GM21367 (cell line): ENCODE results near the gene M6PR.
"Not testable (repeated sequence)": the region's sequence is repeated elsewhere in the genome, so short reads cannot be mapped to it uniquely, and the experiment has no call there.

Source experiments
- ATAC-seq: cut with Tn5 transposase; IDR thresholded peaks from one replicate; pipeline ENCODE4 v1.9.1; 2021; ENCODE audit not compliant: unreplicated experiment

M6PR gene

DNA sequence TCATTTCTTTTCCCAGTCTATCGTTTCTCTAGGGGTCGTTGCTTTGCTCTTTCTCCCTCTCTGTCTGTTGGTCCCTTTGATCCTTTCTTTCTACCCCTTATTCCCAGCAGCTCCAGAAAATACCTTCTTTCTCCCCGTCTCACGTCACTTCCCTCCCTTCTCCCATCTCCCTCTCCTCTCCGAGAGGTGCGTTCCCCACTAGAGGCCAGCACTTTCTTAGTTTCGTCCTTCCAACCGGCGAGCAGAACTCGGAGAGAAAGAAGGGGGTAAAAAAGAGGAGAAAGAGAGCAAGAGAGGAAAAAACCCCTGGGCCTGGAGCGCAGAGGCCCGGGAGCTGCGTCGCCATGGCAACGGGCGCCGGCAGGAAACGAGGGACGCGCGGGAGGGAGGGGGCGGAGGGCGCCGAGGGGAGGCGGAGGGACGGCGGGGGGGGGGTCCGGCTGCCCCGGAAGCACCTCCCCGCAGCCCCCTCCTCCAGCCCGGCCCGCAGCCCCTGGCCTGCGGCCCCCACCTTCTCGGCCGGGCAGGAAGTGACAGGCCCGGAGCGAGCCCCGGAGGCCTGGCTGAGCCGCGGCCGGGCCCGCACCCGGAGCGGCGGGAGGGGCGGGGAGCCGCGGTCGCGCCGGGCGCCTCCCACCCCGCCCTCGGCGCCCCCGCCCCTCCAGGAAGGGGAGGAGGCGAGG lies 35.3 kb downstream of the M6PR start, which contains the start of gene PHC1:
PHC1 (plus strand) TSS at position 477 of the 683 bp plus-strand sequence. CDS start 3,169 bp downstream, outside the sequence.
- ATAC-seq, result peak; percentile 44

- ATAC-seq, result no peak
These were observed 35.8 kb downstream of the M6PR start for GRCh38 chr12:8913702-8914032.

GRCh38 chr12:8912914-8913313 lies 36.5 kb downstream of the M6PR start:
- ATAC-seq, result no peak

- ATAC-seq, result no peak
These were observed 37.7 kb downstream of the M6PR start for GRCh38 chr12:8911606-8912268.

- no peak for ATAC-seq
These were observed 39.7 kb downstream of the M6PR start for GRCh38 chr12:8909752-8910151.

DNA sequence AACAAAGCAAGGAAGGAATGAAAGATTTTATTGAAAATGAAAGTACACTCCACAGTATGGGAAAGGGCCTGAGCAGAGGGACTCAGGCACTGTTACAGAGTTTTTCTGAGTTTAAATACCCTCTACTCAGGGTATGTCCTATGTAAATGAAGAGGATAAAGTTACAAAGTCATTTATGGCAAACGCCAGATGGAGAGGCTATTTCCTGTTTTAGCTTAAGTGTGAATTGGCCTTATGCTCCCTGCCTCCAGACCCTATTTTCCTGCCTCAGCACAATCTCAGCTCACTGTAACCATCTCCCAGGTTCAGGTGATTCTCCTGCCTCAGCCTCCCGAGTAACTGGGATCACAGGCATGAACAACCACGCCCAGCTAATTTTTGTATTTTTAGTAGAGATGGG lies 41.9 kb downstream of the M6PR start:
- no peak for ATAC-seq

- no peak for ATAC-seq
These were observed 42.9 kb downstream of the M6PR start for GRCh38 chr12:8906266-8907180.

DNA sequence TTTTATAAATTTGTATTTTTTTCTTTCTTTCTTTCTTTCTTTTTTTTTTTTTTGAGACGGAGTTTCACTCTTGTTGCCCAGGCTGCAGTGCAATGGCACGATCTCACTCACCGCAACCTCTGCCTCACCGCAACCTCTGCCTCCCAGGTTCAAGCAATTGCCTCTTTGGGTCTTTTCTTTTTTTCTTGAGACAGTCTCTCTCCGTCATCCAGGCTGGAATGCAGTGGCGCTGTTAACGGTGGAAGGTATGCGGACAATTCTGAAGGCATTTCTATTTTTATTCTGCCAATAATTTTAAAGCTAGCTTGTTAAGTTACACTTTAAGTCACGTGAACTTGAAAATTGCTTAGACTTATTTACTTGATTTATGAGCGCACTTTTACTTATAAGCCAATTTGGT lies 43.9 kb downstream of the M6PR start:
- ATAC-seq, result no peak

- no peak for ATAC-seq
These were observed 44.8 kb downstream of the M6PR start for GRCh38 chr12:8904665-8905064.

- ATAC-seq, result no peak
These were observed 45.8 kb downstream of the M6PR start for GRCh38 chr12:8903646-8904045.

GRCh38 chr12:8902703-8903102 lies 46.7 kb downstream of the M6PR start:
- not testable (repeated sequence) for ATAC-seq

GRCh38 chr12:8899830-8900229 lies 49.6 kb downstream of the M6PR start:
- no peak for ATAC-seq

- no peak for ATAC-seq
These were observed 52.4 kb downstream of the M6PR start for GRCh38 chr12:8897081-8897480.

DNA sequence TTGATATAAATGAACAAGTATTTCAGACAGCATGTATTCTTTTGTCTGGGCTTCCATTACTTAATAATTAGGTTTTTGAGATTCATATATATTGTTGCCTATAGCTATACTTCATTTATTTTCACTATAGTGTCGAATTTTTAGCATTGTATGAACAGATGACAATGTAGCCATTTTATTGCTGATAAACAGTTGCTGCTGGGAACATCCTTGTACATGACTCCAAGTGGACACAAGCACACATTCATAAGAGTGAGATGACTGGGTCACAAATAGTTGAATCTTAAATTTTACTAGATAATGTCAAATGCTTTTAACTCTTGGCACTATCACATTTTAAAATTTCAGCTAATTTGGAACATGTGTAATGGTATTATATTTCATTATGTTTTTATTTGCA lies 54.5 kb downstream of the M6PR start:
- ATAC-seq, result no peak

DNA sequence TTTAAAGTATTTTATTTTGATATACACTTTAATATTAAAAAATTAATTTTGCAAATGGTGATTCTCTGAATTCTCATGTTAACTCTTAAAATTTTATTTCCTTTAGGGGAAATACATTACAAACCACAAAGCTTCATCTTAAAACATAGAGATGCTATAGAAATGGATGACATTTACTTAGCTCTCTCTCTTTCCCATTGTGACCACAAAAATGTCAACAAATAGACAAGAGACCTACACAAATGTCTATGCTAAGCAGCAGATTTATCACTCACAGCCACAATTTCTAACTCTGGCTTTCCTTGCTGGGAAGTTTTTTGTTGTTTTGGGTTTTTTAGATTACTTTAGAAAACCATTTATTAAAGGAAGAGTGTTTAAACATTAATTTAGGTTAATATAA lies 55.1 kb downstream of the M6PR start:
- ATAC-seq, result no peak

DNA sequence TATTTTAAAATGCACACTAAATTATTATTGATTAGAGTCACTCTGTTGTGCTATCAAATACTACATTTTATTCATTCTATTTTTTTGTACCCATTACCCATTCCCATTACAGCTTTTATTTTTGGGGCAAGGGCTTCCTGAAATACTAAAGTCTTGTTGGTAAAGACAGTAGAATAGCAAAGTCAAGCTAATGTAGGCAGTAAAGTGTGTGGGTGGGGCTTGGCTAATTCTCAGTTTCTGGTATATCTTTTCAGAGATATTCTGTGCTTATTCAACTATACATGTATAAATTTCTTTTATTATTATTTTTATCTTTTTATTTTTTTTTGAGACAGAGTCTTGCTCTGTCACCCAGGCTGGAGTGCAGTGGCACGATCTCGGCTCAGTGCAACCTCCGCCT lies 57.5 kb downstream of the M6PR start:
- no peak for ATAC-seq
